Measurements from ENCODE around the gene PIK3CA. TPM values are rescaled to one million over a fixed set of nuclear protein-coding genes. Genes with fewer than 3 reads are reported as not detected.

The PIK3CA gene
- total RNA-seq, 1 donor from 2014 or later: 24.5 TPM

GRCh38 chr3:179179256-179179655, 31.1 kb downstream of the PIK3CA start:
- Histone ChIP-seq H3K4me3 (no peak overlapping the region), H2AFZ (replicated peaks) (no peak overlapping the region), H3K36me3 (no peaks in the 10 kb centered on the region), H3K27ac (no peak overlapping the region), H3K79me2 (ENCODE audit: low read depth) (peaks cover 83% of the 10 kb centered on the region), H4K20me1 (ENCODE audit: low read depth) (peaks cover 33% of the 10 kb centered on the region), H3K27me3 (no peaks in the 10 kb centered on the region), H3K9me3 (ENCODE audit: low read depth) (no peaks in the 10 kb centered on the region), H3K4me2 (no peak overlapping the region), H3K4me1 (peaks cover 32% of the 10 kb centered on the region), H3K9ac (no peak overlapping the region), H3F3A (ENCODE audit: low read depth) (no peaks in the 10 kb centered on the region)
- DNase-seq (ENCODE audit: low spot score): no peak
- Mint-ChIP-seq H3K27me3 (ENCODE audit: insufficient read depth, low read depth) (no peaks in the 10 kb centered on the region), H3K36me3 (no peaks in the 10 kb centered on the region), H3K27ac (no peak overlapping the region), H3K4me1 (peaks cover 8% of the 10 kb centered on the region), H3K9me3 (peaks cover 3% of the 10 kb centered on the region), H3K4me3 (no peak overlapping the region)
- no peak for TF ChIP-seq CTCF (IDR thresholded peaks at IDR 0.05)
- no peak for TF ChIP-seq EZH2 (IDR thresholded peaks at IDR 0.05)
- TF ChIP-seq EZH2phosphoT487 (IDR thresholded peaks at IDR 0.05): no peak

GRCh38 chr3:179179979-179180759, 32.0 kb downstream of the PIK3CA start:
- H3K36me3 Mint-ChIP-seq: no peaks in the 10 kb centered on the region
- H3K9me3 Mint-ChIP-seq: no peaks in the 10 kb centered on the region
- no peaks in the 10 kb centered on the region for H3K9me3 ChIP-seq (ENCODE audit: low read depth)
- peaks cover 5% of the 10 kb centered on the region for H3K4me1 Mint-ChIP-seq
- H3K79me2 ChIP-seq (ENCODE audit: low read depth): peaks cover 84% of the 10 kb centered on the region
- H3K9ac ChIP-seq: no peak overlapping the region
- H3K27me3 ChIP-seq: no peaks in the 10 kb centered on the region
- no peak overlapping the region for H3K4me3 Mint-ChIP-seq
- H3K27ac ChIP-seq: no peak overlapping the region
- TF ChIP-seq CTCF (IDR thresholded peaks at IDR 0.05) (no peak), EZH2 (IDR thresholded peaks at IDR 0.05) (no peak), EZH2phosphoT487 (IDR thresholded peaks at IDR 0.05) (no peak)
- H3K27me3 Mint-ChIP-seq (ENCODE audit: insufficient read depth, low read depth): no peaks in the 10 kb centered on the region
- no peak overlapping the region for H2AFZ ChIP-seq (replicated peaks)
- DNase-seq (ENCODE audit: low spot score): no peak
- H3K4me3 ChIP-seq: no peak overlapping the region
- H3F3A ChIP-seq (ENCODE audit: low read depth): no peaks in the 10 kb centered on the region
- H3K4me1 ChIP-seq: peaks cover 25% of the 10 kb centered on the region
- H3K36me3 ChIP-seq: no peaks in the 10 kb centered on the region
- H4K20me1 ChIP-seq (ENCODE audit: low read depth): peaks cover 38% of the 10 kb centered on the region
- no peak overlapping the region for H3K4me2 ChIP-seq
- H3K27ac Mint-ChIP-seq: no peak overlapping the region

- no peaks in the 10 kb centered on the region for H3K27me3 ChIP-seq
- no peaks in the 10 kb centered on the region for H3K36me3 Mint-ChIP-seq
- peaks cover 4% of the 10 kb centered on the region for H3K4me1 Mint-ChIP-seq
- TF ChIP-seq CTCF (IDR thresholded peaks at IDR 0.05) (no peak), EZH2 (IDR thresholded peaks at IDR 0.05) (no peak), EZH2phosphoT487 (IDR thresholded peaks at IDR 0.05) (no peak)
- H3K4me1 ChIP-seq: peaks cover 18% of the 10 kb centered on the region
- H3K4me3 ChIP-seq: no peak overlapping the region
- no peaks in the 10 kb centered on the region for H3K36me3 ChIP-seq
- H3K27ac Mint-ChIP-seq: no peak overlapping the region
- peaks cover 86% of the 10 kb centered on the region for H3K79me2 ChIP-seq (ENCODE audit: low read depth)
- no peak overlapping the region for H2AFZ ChIP-seq (replicated peaks)
- H3F3A ChIP-seq (ENCODE audit: low read depth): no peaks in the 10 kb centered on the region
- no peak overlapping the region for H3K4me2 ChIP-seq
- H3K9me3 Mint-ChIP-seq: no peaks in the 10 kb centered on the region
- H3K4me3 Mint-ChIP-seq: no peak overlapping the region
- H4K20me1 ChIP-seq (ENCODE audit: low read depth): peaks cover 38% of the 10 kb centered on the region
- DNase-seq (ENCODE audit: low spot score): no peak
- H3K9me3 ChIP-seq (ENCODE audit: low read depth): no peaks in the 10 kb centered on the region
- H3K27ac ChIP-seq: no peak overlapping the region
- H3K9ac ChIP-seq: no peak overlapping the region
- no peaks in the 10 kb centered on the region for H3K27me3 Mint-ChIP-seq (ENCODE audit: insufficient read depth, low read depth)
Measured at GRCh38 chr3:179181021-179181472, 32.9 kb downstream of the PIK3CA start.
